Prostate gland (tissue), 2 donors: ENCODE results near the gene TOMM40L.

ENCODE experiments used
- POLR2A ChIP-seq: fragments of 450-650 bp; IDR thresholded peaks from one replicate; pipeline ENCODE4 v1.6.1; 2016; ENCODE audit warnings: antibody characterized with exemption, mild to moderate bottlenecking
- POLR2AphosphoS5 ChIP-seq: sonication (generic); formaldehyde crosslinking; IDR thresholded peaks from one replicate; pipeline ENCODE4 v1.6.1; 2017; ENCODE audit warnings: antibody characterized with exemption
- TF ChIP-seq, protein P1 (sequence below), 4 experiments: fragments of 200-600 bp in 2 of 4; fragments of 450-650 bp in 2 of 4; sonication (generic) in 2 of 4; IDR thresholded peaks; 1 replicate in 3 of 4; 2 replicates in 1 of 4; pipeline ENCODE4 v1.5.1; 2016 to 2019; ENCODE audit warnings: antibody characterized with exemption in 4 of 4, mild to moderate bottlenecking in 2 of 4, moderate library complexity in 2 of 4

DNA sequence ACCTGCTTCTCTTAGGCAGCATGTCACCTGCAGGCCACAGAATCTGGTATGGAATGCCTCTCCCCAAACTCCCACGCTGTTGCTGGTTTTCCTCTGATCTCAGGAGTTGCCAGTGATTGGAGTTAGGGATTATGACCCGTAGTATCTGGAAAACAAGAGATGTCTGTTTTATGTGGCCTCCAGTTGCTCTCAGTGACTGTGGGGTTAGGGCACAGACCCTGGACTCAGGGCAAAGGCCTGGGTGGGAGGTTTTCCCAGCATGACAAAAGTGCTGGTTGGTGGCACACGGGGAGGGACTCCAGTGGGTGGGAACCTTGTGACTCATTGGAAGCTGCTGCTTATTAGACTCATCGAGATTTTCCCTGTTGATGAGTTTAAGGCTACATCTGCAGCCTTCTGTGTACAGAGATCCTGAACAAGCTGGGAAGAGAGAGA is 12.2 kb downstream of the TOMM40L start, which contains the start of gene NR1I3:
- TF ChIP-seq POLR2AphosphoS5 (no peak), POLR2A (no peak)
- TF ChIP-seq, protein P1, sequence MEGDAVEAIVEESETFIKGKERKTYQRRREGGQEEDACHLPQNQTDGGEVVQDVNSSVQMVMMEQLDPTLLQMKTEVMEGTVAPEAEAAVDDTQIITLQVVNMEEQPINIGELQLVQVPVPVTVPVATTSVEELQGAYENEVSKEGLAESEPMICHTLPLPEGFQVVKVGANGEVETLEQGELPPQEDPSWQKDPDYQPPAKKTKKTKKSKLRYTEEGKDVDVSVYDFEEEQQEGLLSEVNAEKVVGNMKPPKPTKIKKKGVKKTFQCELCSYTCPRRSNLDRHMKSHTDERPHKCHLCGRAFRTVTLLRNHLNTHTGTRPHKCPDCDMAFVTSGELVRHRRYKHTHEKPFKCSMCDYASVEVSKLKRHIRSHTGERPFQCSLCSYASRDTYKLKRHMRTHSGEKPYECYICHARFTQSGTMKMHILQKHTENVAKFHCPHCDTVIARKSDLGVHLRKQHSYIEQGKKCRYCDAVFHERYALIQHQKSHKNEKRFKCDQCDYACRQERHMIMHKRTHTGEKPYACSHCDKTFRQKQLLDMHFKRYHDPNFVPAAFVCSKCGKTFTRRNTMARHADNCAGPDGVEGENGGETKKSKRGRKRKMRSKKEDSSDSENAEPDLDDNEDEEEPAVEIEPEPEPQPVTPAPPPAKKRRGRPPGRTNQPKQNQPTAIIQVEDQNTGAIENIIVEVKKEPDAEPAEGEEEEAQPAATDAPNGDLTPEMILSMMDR (IDR thresholded peaks at IDR 0.05) = no peak
